CD4-positive, alpha-beta T cell treated with Interleukin-17A for 4 hours (primary cell): Measurements from ENCODE around the gene RNF169.
A peak's percentile ranks its signal among the peaks of the same experiment; 100 is the strongest.
"Not testable (repeated sequence)": the region's sequence is repeated elsewhere in the genome, so short reads cannot be mapped to it uniquely, and the experiment has no call there.

ENCODE experiments used
- DNase-seq: peaks from one replicate; pipeline ENCODE4 v3.0.0-alpha.2; 2020; ENCODE audit warnings: mixed read lengths

The RNF169 gene

DNA sequence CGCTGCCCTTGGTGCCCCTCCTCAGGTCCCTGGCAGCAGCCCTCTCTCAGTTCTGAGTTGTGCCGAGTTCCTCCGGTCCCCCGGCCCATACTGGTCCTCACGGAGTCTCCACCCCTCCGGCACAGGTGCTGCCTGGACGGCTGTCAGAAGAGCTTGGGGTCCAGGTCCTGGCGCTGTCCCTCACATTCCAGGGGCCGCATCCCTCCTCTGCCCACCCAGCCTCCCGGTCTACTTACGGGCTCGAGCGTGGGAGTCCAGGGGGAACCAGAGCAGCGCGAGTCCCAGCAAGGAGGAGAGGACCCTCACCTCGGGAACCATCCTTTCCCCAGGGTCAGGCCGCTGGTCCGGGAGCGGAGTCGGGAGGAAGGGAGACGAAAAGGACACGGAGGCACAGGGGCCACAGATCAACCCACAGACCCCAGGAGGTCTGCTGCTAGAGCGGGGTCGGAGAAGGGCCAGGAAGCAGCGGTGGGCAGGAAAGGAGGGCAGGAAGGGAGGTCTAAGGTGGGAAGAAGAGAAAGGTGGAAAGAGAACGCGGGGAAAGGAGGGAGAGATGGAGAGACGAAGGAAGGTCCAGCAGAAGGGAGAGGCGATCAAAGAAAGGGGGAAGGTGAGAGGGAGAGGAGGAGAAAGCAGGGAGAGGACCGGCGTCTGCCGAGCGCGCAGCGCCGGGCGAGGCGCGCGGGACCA is 17.9 kb upstream of the RNF169 start:
- DNase-seq = no peak

DNA sequence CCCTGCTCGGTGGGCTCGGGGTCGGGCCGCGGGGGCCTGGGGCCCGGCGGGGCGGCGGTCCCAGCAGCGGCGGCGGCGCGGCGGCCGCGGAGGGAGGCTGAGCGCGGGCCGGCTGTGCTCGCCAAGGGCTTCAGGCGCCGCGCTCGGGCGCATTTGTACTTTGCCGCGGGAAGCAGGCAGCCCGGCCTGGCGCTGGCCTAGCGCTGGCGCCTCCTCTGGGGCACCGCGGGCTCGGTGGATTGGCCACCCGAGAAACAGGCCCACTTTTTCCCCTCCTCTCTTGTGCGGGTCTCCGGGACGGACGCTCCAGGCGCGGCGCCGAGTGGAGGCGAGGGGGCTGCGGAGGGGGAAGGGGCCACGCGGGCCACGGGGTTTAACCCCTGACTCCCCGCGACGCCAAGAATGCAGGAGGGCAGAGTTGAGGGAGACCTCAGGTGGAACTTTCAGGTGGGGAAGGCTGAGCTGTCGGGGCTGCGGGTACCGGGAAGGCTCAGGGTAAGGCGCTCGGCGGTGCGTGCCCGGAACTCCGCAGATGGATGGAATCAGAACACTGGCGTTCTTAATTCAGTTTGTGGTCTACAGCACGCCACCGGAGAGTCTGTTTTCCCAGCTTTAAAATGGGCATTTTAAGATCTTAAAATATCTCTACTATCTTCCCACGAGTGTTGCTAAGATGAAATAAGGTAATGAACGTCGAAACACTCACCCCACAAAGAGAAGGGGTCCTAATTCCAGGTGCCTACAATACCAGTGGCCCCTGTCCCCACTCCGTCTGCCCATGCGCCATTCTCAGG is 17.2 kb upstream of the RNF169 start, which contains the start of gene CHRDL2:
CHRDL2 (minus strand) TSS at position 126 of the 794 bp plus-strand sequence. CDS start 538 bp downstream, outside the sequence.
- DNase-seq = no peak

DNA sequence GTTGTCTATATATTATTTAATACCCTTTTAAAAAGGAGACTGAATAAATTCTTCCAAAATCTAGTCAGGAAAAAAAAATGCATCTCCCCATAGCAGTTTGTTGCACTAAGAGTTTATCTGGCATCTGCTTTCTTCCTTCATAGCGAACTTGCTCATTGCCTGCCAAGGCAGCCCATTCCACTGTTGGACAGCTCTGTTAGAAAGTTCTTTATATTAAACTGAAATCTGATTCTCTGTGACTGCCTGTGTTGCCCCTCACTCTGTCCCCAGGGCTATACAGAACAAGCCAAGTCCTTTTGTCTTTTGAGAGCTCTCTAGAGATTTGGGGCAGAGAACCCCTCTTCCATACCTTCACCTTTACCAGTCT is 14.1 kb upstream of the RNF169 start:
- DNase-seq = no peak

DNA sequence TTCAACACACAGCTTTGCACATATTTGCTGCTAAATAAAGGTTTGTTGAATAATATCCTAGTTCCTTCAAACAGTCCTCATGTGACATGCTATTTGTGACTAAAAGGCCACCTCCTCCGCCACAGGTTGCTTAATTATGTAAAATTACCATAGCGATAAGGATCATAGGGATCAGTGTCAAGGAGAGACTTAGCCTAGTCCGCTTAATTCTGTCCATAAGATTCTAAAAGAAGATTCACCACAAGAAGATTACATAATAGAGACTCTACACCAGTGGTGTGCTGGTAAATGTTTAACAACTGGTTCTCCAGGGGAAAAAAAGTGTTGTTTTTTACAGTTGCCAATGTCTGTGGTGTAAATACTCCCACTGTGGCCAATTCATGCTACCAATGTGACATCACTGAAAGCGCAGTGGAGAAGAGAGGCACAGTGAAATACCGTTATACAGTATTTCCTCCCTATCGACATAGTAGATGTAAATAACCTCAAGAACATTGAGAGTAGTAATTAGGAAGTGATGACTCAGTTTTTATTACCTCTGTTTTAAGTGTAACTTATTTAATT is 13.2 kb upstream of the RNF169 start:
- no peak for DNase-seq

DNA sequence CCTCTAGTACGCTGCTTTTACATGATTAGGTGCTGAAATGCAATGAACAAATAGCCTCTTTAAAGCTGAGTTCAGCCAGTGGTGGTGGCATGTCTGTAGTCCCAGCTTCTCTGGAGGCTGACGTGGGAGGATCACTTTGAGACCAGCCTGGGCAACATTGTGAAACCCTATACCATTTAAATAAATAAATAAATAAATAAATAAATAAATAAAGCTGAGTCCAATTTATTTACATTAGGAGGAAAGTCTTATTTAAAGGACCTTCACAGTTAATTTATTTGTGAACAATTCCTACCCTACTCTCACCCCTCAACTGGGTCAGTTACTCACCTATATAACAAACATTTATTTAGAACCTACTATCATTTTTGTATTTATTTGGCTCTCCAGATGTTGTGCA is 12.6 kb upstream of the RNF169 start:
- DNase-seq = no peak

DNA sequence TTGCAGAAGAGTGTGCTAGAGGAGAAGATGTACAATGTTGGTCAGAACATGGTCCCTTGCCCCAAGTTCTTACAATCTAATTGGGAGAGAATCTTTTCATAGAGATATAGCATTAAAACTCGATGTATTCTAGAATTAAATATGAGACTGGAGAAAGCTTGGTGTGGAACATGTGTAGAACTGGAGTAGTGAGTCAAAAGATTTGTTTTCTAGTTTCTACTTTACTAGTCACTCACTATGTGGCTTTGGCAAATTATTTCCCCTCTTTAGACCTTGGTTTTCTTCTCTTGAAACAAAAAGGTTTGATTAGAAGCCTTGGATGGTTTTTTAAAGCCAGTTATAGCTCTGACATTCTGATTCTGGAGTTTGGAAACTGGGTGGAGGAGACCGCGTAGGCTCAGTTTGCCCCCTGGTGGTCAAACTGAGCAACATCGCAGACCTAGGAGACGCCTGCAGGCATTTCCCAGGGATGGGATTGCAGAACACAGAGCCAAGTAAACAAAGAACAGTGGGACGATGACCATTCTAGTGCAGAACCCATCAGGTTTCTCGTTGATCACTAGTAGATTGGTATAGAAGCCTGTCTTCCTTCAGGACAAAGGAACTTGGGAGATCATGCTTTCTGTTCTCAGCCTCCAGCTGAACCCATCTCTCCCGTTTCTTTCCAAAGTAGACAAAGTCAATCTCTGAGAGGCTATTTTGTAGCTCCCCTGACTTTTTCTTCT is 8.9 kb upstream of the RNF169 start:
- DNase-seq = peak; percentile 62

DNA sequence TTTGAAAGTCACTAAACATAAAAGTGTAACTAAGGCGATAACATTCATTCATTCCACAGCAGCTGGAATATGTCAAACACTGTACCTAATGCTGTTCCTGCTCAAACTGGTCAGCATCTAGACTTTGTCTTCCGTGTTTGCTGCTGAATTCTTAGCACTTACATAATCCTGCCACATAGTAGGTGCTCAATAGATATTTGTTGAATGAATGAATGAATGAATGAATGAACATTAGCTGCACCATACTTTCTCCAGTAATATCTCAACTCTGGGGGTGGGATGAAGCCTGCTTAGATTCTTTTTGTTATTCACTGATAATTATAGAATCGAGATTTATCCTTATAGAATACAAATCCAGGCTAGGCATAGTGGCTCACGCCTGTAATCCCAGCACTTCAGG is 6.6 kb upstream of the RNF169 start:
- no peak for DNase-seq

DNA sequence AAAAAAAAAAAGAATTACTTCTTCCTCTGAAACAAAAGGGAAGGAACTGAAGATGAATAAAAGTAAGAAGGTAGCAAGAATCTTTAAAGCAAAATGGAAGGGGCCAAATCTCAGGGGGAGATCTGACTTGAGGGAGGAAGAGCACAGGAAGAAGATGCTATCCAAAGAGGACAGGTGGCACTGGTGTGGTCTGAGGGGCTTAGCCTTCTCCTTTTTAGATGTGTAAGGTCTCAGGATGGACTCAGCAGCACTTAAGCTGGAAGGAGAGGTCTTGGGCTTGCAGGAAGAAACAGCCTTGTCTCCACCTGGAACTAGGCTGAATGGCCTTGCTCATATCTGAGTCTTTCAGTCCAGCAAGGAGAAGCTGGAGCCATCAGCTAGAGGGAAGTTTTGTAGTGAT is 5.0 kb upstream of the RNF169 start:
- DNase-seq = no peak

DNA sequence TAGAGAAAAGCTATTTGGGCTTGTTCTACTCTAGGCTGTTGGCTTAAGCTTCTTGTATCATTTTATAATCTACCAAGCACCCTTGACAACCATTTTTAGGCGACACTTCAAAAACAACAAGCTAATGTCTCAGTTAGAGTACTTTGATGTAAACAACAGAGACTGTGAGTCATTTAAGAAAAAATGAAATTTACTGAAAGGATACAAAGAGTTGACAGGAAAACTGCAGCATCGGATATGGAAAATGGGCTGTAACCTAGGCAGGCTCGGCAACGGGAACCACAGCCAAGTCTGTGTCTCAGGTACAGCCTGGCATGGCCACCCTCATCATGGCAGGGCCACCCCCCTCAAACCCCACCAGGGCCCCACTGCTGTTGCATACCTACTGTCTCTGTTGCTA is 4.4 kb upstream of the RNF169 start:
- DNase-seq = no peak

DNA sequence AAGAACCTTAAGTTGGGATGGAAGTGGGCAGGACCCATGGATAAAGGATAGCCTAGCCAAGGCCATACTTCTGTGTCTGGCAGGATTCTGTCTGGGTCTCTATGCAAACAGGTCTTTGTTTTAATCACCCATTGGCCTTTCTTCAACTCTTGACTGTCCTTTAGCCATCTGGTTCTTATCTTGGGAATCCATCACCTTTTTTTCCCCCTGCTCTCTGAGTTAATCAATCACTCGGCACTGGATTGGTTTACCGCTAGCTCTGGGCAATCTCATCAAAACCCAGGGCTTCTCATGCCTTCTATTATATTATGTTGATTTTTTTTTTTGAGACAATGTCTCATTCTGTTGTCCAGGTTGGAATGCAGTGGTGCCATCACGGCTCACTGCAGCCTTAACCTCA is 1.8 kb upstream of the RNF169 start:
- no peak for DNase-seq

DNA sequence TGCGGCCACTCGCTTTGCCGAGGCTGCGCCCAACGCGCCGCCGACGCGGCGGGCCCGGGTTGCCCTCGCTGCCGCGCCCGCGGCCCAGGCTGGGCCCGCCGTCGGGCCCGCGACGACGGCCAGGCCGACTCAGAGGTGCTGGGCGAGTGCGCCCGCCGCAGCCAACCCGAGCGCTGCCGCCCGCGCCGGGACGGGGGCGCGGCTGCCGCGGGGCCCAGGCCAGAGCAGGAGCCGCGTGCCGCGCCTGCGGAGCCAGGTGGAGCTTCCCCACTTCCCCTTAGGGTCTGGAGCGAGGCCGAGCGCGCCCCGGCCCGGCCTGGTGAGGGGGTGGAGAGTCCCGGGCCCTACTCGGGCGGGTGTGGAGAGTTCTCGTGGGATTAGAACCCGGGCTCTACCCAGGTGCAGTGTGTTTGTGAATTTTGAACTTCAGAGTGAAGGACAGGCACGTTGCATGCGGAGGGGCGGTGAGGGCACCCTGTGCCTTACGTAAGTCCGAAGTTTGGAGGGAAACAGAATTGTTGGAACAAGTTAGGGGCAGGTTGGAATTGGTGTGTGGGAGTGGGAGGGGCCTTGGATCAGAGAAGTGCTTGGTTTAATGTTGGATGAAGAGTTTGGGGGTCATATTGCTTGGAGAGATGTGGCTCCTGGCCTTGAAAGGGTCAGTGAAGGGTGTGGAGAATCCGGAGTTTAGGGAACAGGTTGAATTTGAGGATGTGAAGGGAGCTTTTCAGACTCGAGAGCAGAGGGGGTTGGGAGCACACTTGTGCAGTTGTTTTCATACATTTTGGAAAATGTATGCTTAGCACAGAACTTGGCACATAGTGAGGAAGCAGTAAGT is 697 bp downstream of the RNF169 start:
- DNase-seq = peak; percentile 62

DNA sequence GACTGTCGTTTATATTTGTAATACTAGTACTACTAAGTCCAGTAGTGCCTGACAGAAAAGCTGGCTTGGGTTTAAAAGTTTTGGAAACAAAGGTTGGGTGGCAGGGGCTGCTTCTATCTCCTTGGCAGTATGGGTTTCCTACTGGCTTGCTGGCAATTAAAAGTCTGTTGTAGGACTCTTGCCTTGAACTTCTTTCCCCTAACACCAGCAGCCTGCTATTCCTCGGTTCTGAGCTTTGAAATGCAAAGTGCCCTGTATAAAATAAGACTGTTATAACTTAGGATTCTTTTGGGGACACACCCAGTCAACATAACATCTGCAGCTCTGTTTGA is 1.3 kb downstream of the RNF169 start:
- DNase-seq = no peak

DNA sequence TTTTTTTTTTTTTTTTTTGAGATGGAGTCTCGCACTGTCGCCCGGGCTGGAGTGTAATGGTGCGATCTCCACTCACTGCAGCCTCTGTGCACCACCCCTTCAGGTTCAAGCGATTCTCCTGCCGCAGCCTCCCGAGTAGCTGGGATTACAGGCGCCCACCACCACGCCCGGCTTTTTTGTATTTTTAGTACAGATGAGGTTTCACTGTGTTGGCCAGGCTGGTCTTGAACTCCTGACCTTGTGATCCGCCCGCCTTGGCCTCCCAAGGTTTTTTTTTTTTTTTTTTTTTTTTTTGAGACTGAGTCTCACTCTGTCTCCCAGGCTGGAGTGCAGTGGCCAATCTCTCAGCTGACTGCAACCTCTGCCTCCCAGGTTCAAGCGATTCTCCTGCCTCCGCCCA is 1.9 kb downstream of the RNF169 start:
- not testable (repeated sequence) for DNase-seq

DNA sequence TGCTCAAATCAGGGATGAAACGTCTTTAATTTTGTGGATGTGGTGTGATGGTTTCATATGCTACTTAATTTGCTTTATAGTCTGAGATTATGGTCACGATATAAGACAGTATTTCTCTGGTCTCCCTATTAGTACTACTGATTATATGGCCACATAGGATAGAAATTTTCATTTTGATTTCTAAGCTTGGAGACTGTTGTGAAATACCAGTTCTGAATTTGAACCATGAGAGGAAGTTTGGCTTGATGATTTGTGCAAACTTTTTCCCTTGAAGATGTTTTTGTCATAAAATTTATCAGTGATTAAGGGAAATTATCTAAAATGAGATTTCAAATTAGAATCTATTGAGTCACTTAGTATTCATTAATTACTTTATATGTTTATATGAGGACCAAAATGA is 2.7 kb downstream of the RNF169 start:
- no peak for DNase-seq

DNA sequence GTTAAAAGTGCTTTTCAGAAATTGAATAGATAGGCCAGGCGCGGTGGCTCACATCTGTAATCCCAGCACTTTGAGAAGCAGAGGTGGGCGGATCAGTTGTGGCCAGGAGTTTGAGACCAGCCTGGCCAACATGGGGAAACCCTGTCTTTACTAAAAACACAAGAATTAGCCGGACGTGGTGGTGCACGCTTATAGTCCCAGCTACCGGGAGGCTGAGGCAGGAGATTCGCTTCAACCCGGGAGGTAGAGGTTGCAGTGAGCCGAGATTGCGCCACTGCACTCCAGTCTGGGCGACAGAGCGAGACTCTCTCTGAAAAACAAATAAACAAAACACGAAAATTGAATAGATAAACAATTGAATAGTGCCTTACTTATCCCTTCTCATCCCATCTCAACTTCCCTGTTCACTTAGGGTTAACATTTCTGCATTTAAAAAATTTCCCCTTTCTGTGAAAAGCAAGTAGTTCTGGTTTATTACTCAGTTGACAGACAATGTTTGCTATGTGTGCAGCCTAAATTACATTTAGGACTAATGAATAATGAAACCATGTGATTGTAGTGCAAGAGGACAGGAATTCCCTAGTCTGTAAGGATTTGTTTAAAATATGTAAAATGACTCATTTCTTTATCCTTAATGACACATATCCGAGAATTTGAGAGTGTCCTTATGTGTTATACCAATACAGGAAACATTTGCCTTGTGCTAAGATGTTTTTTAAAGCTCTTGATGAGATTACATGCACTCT is 6.0 kb downstream of the RNF169 start:
- DNase-seq = no peak

DNA sequence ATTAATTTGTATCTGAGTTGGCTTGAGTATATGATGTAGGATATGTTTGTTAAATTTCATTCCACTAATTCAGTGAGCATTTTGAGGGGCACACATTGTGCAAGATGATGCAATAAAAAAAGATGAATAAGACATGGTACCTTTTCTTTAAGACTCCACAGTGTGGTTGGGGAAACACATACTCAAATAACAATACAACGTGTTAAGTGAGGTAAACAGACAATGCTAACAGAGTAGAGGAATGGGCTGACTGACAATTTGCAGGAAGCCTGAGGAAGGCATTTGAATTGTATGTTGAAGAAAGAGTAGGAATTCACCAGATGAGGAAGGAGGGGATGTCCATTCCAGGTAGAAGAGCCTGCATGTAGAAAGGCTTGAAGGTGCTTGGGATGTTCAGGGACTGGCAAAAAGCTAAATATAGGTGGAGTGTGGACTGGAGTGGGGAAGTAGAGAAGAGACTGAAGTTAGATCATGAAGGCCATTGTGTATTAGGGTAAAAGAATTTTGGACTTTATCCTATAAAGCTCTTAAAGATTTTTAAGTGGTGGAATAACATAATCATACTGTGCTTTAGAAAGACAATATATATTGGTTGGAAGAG is 6.8 kb downstream of the RNF169 start:
- no peak for DNase-seq

DNA sequence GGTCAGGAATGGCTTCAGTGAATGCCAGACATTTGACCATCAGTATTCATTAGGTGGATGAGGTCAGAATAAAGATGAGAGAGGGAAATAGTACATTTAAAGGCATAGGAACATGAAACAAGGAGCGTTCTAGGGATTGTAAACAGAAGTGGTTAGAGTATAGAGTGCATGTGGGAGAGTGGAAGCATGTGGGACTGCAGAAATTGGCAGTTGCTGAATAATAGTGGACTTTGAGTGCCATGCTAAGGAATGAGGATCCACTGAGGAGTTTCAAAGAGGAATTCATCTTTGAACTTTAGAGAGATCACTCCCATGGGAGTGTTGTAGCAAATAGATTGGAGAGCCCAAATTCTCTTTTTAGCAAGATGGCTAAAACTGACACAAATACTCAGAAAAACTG is 7.9 kb downstream of the RNF169 start:
- DNase-seq = no peak

DNA sequence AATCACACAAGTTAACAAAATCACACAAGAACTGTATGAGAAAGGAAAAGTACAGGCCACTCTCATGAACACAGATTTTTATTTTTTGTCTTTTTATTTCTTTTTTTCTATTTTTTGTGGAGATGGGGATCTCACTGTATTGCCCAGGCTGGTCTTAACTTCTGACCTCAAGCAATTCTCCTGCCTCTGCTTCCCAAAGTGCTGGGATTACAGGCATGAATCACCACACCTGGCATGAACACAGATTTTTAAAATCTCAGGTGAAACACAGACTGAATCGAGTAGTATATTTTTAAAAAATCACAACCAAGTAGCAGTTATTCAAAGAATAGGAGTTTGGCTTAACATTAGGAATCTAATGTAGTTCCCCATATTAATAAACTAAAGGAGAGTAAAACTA is 18.3 kb downstream of the RNF169 start:
- no peak for DNase-seq

DNA sequence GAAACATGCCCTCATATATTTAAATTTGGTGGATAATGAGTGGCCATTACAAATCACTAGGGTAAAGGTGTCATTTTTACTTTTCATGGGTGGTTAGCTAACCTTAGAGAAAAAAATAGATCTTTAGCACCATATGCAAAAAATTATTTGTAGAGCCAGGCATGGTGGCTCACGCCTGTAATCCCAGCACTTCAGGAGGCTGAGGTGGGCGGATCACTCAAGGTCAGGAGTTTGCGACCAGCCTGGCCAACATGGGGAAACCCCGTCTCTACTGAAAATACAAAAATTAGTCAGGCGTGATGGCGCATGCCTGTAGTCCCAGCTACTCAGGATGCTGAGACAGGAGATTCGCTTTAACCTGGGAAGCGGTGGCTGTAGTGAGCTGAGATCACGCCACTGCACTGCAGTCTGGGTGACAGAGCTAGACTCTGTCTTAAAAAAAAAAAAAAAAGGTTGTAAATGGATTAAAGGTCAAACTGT is 19.6 kb downstream of the RNF169 start:
- DNase-seq = not testable (repeated sequence)

DNA sequence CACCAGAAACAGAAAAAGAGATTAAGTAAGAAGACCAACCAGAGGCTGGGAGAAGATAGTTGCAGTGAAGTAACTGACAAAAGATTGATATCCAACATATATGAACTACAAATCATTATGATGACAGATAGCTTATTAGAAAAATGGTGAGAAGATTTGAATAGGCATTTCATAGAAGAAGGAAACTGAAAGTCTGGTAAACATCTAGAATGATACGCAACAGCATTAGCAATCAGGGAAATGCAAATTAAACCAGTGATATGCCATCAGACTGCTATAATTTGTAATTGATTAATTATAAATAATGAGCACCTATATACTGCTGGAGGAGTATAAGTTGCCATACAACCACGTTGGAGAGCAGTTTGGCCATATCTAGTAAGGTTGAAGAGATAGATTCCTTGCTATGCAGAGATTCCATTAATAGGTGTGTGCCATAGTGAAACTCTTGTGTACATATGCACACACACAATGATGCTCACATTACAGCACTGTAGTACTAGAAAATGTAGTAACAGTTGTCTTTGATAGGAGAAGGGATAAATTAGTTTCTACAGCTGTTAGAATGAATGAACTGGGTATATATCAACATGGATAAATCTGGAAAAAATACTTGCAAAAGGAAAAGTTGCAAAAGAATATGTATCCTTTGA is 20.5 kb downstream of the RNF169 start:
- no peak for DNase-seq

DNA sequence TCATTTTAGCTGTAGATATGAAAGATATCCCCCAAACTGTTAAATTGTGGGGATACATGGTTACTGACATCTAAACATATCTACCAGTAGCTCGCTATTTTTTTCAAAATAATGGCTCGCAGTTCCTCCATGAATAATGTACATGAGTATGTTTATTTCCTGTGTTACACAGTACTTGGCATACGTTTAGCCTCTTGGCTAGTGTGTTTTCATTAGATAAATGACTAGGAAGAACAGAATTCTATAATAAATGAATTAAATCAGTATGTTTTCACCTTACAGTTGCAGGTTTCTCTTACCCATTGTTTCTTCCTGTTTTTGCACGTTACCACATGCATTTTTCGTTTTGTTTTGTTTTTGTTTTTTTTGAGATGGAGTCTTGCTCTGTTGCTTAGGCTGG is 21.8 kb downstream of the RNF169 start:
- no peak for DNase-seq
